K562 (cell line): ENCODE measurements around the gene BAZ2A. TPM values are rescaled to one million over a fixed set of nuclear protein-coding genes. Genes with fewer than 3 reads are reported as not detected.

ENCODE experiments used
- ATAC-seq: fragments of 200-7000 bp; cut with Tn5 transposase; 3 replicates; pipeline ENCODE4 v1.9.1; 2020; ENCODE audit warnings: moderate library complexity
- BruUV-seq: library from RNA; stranded (reverse); fragments of 400-500 nt; replicated peaks from 2 replicates; lab custom pipeline; 2021; lab: Mats Ljungman, UMichigan
- CTCF ChIA-PET: fragments of 300-600 bp; formaldehyde crosslinking; extraction: SDS; loops from one replicate; lab custom pipeline; 2021; ENCODE audit warnings: low intra/inter-chr PET ratio; lab: Yijun Ruan, JAX
- POLR2A ChIA-PET: fragments of 300-600, 350-650 bp; sonication (Branson Sonifier 250); formaldehyde crosslinking; extraction: SDS; loops from one replicate; lab custom pipeline; 2021; ENCODE audit warnings: antibody characterized with exemption, inconsistent platforms; lab: Yijun Ruan, JAX
- DNase-seq, 4 experiments: peaks; one replicate each; pipeline versions ENCODE4 v3.0.0 to v3.0.0-alpha.2; 2011 to 2018; ENCODE audit warnings: low spot score in 3 of 4, mixed read lengths in 3 of 4; ENCODE audit errors: extremely low read depth in 1 of 4
- FAIRE-seq: peaks from 2 replicates; lab custom pipeline; 2011; peaks lifted over from hg19 to GRCh38; lab: Jason Lieb, UNC
- H2AFZ ChIP-seq: 2 replicates; pipeline ENCODE4 v1.6.0; 2011; ENCODE audit warnings: low read depth, low read length, control low read depth, inconsistent platforms
- H3K27ac ChIP-seq: fragments of 200-600 bp; 3 replicates; pipeline ENCODE4 v1.8.0; 2011; ENCODE audit warnings: low read depth, mild to moderate bottlenecking, control low read depth, inconsistent platforms, low read length, moderate library complexity, mixed read lengths; ENCODE audit errors: extremely low read depth
- H3K27me3 ChIP-seq, 2 experiments: fragments of 300-600 bp in 1 of 2; 2 replicates in 1 of 2; 3 replicates in 1 of 2; pipeline versions ENCODE4 v1.6.0 to v1.8.0; 2011; ENCODE audit warnings: inconsistent platforms in 2 of 2, low read length in 2 of 2, mild to moderate bottlenecking in 1 of 2, mixed read lengths in 1 of 2, moderate library complexity in 1 of 2; ENCODE audit not compliant: control insufficient read depth in 2 of 2, insufficient read depth in 2 of 2
- H3K36me3 ChIP-seq: fragments of 300-600 bp; 3 replicates; pipeline ENCODE4 v1.8.0; 2011; ENCODE audit warnings: mild to moderate bottlenecking, low read length, inconsistent platforms; ENCODE audit not compliant: control insufficient read depth, insufficient read depth
- H3K4me1 ChIP-seq, 2 experiments: fragments of 200-600 bp in 1 of 2; replicated peaks in 1 of 2; 2 replicates in 1 of 2; 3 replicates in 1 of 2; pipeline versions ENCODE4 v1.5.1 to v1.8.0; 2011; ENCODE audit warnings: inconsistent platforms in 2 of 2, low read length in 2 of 2, mild to moderate bottlenecking in 1 of 2, mixed read lengths in 1 of 2, moderate library complexity in 1 of 2; ENCODE audit not compliant: control insufficient read depth in 2 of 2, insufficient read depth in 2 of 2
- H3K4me2 ChIP-seq: 2 replicates; pipeline ENCODE4 v1.6.1; 2011; ENCODE audit warnings: low read length, control low read depth, inconsistent platforms, mixed read lengths; ENCODE audit not compliant: insufficient read depth
- H3K4me3 ChIP-seq: fragments of 200-600 bp; sonication (generic), shearing (Covaris generic); 2 replicates; pipeline ENCODE4 v1.5.1; 2016; ENCODE audit warnings: control low read depth, inconsistent platforms
- H3K79me2 ChIP-seq: fragments of 200-600 bp; 3 replicates; pipeline ENCODE4 v1.8.0; 2011; ENCODE audit warnings: low read length, inconsistent platforms; ENCODE audit not compliant: control insufficient read depth, insufficient read depth
- H3K9ac ChIP-seq, 2 experiments: 2 replicates each; pipeline versions ENCODE4 v1.6.0 to v1.6.1; 2011; ENCODE audit warnings: low read depth in 2 of 2, low read length in 2 of 2, control low read depth in 1 of 2, inconsistent platforms in 1 of 2, mild to moderate bottlenecking in 1 of 2, mixed read lengths in 1 of 2; ENCODE audit not compliant: insufficient read depth in 1 of 2
- H3K9me1 ChIP-seq: one replicate; pipeline ENCODE4 v1.6.0; 2011; ENCODE audit warnings: inconsistent platforms, mild to moderate bottlenecking, low read length, moderate library complexity; ENCODE audit not compliant: control insufficient read depth, insufficient read depth
- H3K9me3 ChIP-seq: replicated peaks from 2 replicates; pipeline ENCODE4 v1.5.1; 2011; ENCODE audit warnings: low read depth, low read length, inconsistent platforms; ENCODE audit not compliant: control insufficient read depth, insufficient read depth
- H4K20me1 ChIP-seq: replicated peaks from 2 replicates; pipeline ENCODE4 v1.6.1; 2011; ENCODE audit warnings: low read length, inconsistent platforms, mixed read lengths; ENCODE audit not compliant: control insufficient read depth, insufficient read depth
- CCNT2 ChIP-seq: IDR thresholded peaks from 2 replicates; pipeline ENCODE4 v1.6.1; 2011; ENCODE audit warnings: borderline replicate concordance, low read depth, mild to moderate bottlenecking, moderate library complexity, mixed read lengths, low read length; ENCODE audit not compliant: insufficient read length; ENCODE audit errors: extremely low read depth
- ELF4 ChIP-seq: fragments of 450-650 bp; formaldehyde crosslinking; IDR thresholded peaks from 2 replicates; pipeline ENCODE4 v1.4.0; 2022; ENCODE audit warnings: missing genetic modification characterization
- FUS ChIP-seq: fragments of 200-400 bp; formaldehyde crosslinking; optimal IDR thresholded peaks from 2 replicates; pipeline ENCODE3; 2017; ENCODE audit warnings: low read depth, low read length
- GATA2 ChIP-seq: sonication (generic); formaldehyde crosslinking; IDR thresholded peaks from 2 replicates; pipeline ENCODE4 v1.4.0; 2020; ENCODE audit warnings: mild to moderate bottlenecking, missing genetic modification reagents
- HDAC6 ChIP-seq: IDR thresholded peaks from 2 replicates; pipeline ENCODE4 v1.6.1; 2012; ENCODE audit warnings: low read depth, mild to moderate bottlenecking, control low read depth, inconsistent platforms, low read length, moderate library complexity
- RFX7 ChIP-seq: fragments of 250-450 bp; sonication (Bioruptor Pico); IDR thresholded peaks from 2 replicates; pipeline ENCODE4 v1.5.1; 2021; ENCODE audit warnings: mild to moderate bottlenecking
- SMARCE1 ChIP-seq: fragments of 450-650 bp; IDR thresholded peaks from 2 replicates; pipeline ENCODE4 v1.7.1; 2016; ENCODE audit warnings: mild to moderate bottlenecking
- TBP ChIP-seq: optimal IDR thresholded peaks from 2 replicates; pipeline ENCODE3; 2011; ENCODE audit warnings: low read depth, low read length, improper control_type of control experiment
- TOE1 ChIP-seq, 2 experiments: fragments of 450-650 bp in 1 of 2; sonication (generic) in 1 of 2; formaldehyde crosslinking in 1 of 2; IDR thresholded peaks; 2 replicates each; pipeline versions ENCODE4 v1.7.1 to v1.8.0; 2016 to 2022; ENCODE audit warnings: borderline replicate concordance in 2 of 2, mild to moderate bottlenecking in 2 of 2, antibody characterized with exemption in 1 of 2, inconsistent platforms in 1 of 2, low read depth in 1 of 2, missing genetic modification reagents in 1 of 2, moderate library complexity in 1 of 2
- ZNF41 ChIP-seq: fragments of 250-450 bp; sonication (Bioruptor Pico); conservative IDR thresholded peaks from 2 replicates; pipeline ENCODE4 v1.4.0; 2020; ENCODE audit warnings: mild to moderate bottlenecking
- ZNF76 ChIP-seq: fragments of 250-450 bp; sonication (Bioruptor Pico); IDR thresholded peaks from 2 replicates; pipeline ENCODE4 v1.4.0; 2020; ENCODE audit warnings: mild to moderate bottlenecking, moderate library complexity, borderline replicate concordance
- WGBS: fragments of 100-300 bp; shearing (Covaris generic); methylation state at CpG from one replicate; pipeline ENCODE4 v1.1.6; 2016; ENCODE audit warnings: low coverage, mixed read lengths; ENCODE audit not compliant: insufficient coverage; ENCODE audit errors: missing lambda C conversion rate; 5-methylcytosine and 5-hydroxymethylcytosine counted together
- in situ Hi-C: fragments of 300-500 bp; cut with MboI; formaldehyde crosslinking; loops from 4 replicates; pipeline ENCODE4 v1.15.0; 2018; ENCODE audit warnings: inconsistent platforms, mixed read lengths
- intact Hi-C: fragments of 100-400 bp; cut with micrococcal nuclease; formaldehyde crosslinking; loops from 2 replicates; pipeline ENCODE4 v1.14.2; 2022
- polyA plus RNA-seq, 8 experiments: library from polyadenylated mRNA; depleted of rRNA in 4 of 8; stranded (reverse) in 5 of 8; unstranded in 3 of 8; fragments of >200 nt; fragmentation: Nextera tagmentation in 2 of 8; fragmentation: Illumina TruSeq in 1 of 8; extraction: Ambion mirVana in 2 of 8; extraction: Trizol in 1 of 8; gene quantifications; 2 replicates each; pipeline versions ENCODE4 v1.2.1 to v1.2.3, GENCODE V29; 2011 to 2014; ENCODE audit warnings: inconsistent platforms in 1 of 8, missing spikeins in 1 of 8
- total RNA-seq, 7 experiments: library from RNA; depleted of rRNA in 6 of 7; stranded (reverse); fragments of >200 nt in 6 of 7; fragmentation: Illumina TruSeq in 2 of 7; extraction: Trizol in 2 of 7; gene quantifications; 2 replicates each; pipeline versions ENCODE4 v1.2.1 to v1.2.3, GENCODE V29; 2011 to 2021; ENCODE audit warnings: low replicate concordance in 1 of 7
- TF ChIP-seq, protein P1 (sequence below): fragments of 450-650 bp; IDR thresholded peaks from 2 replicates; pipeline ENCODE4 v1.6.1; 2017; ENCODE audit warnings: antibody characterized with exemption
- TF ChIP-seq, protein P2 (sequence below): fragments of 250-450 bp; sonication (Bioruptor Pico); IDR thresholded peaks from 2 replicates; pipeline ENCODE4 v1.8.0; 2021; ENCODE audit warnings: mild to moderate bottlenecking, moderate library complexity
- TF ChIP-seq, protein P3 (sequence below): fragments of 250-450 bp; sonication (Bioruptor Pico); IDR thresholded peaks from 2 replicates; pipeline ENCODE4 v1.5.0; 2021; ENCODE audit warnings: mild to moderate bottlenecking, borderline replicate concordance

Gene BAZ2A
- total and polyA plus RNA-seq, 9 of the 15 experiments (the other 6 are each of a cell fraction or from before 2014, with no cell fraction given), result 4.5 to 86.4 (median 26.2) TPM

DNA sequence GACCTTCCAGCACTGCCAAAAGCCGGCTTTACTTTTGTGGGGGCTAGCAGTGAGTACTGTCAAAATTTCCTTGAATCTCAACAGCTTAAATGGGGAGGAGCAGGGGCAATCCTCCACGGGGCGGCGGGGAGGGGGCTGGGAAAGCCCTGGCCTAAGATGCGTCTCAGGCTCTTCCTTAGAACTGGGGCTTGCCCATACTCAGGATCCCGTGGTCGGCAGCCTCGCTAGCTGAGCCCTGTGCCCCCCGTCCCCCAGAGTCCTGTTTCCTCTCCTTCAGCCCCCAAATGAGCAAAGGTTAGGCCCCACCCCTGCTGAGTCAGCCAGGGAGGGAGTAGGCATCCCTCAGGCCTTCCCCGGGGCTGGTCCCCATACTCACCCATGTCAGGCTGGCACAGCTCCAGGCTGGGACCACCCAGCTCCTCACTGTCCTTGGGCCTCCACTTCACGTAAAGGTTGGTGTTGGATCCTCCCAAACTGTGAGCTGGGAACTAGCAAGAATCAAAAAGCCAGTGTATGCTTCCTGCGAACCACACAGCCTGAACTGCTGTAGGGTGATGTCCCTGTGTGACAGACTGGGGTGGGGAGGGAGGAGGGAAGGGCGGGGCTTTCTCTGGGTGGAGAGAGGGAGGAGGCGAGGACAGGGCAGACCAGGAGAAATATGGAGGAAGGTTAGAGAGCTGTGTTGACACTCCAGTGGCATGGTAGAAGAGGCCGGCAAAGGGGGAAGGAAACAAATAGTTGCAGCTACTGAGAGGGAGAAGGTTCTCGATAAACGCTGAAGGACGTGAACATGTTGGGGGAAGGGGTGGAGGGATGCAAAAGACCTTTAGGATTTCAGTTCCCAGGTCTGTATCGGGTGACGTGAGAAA is 5.9 kb upstream of the BAZ2A start:
- no TSS peak for BruUV-seq
- Histone ChIP-seq H4K20me1 (no peaks in the 10 kb centered on the region), H3K79me2 (peaks cover 56% of the 10 kb centered on the region), H3K4me2 (peak overlapping the region; percentile 96), H3K36me3 (peaks cover 38% of the 10 kb centered on the region), H3K27ac (peak overlapping the region; percentile 86), H3K9me1 (no peaks in the 10 kb centered on the region), H3K4me3 (peak overlapping the region; percentile 85), H3K9ac (peak overlapping the region; percentile 74 to 94), H3K9me3 (no peaks in the 10 kb centered on the region), H3K27me3 (no peaks in the 10 kb centered on the region), H3K4me1 (peaks cover 29 to 38% of the 10 kb centered on the region in 2 experiments), H2AFZ (peak overlapping the region; percentile 92)
- in situ Hi-C loops (no loop called here), intact Hi-C loops (loop anchor here (1.0 to 10.0 kb wide), 9 partner anchors 42 to 519 kb away; partner anchors contain the start of genes APOF, NAB2, NACA and PRIM1)
- ChIA-PET POLR2A (interaction anchor here (0.6 to 3.4 kb wide), 24 partner anchors 8 to 408 kb away, joined by 3 to 42 read pairs (median 5); partner anchors contain the start of genes ATP5F1B, NACA, PTGES3 and TIMELESS), CTCF (interaction anchor here (0.6 to 2.4 kb wide), 3 partner anchors 35 to 122 kb away, joined by 4 to 10 read pairs (median 4); no protein-coding TSS in a partner anchor)
- peak; percentile 62 for FAIRE-seq
- peak; percentile 70 to 94 (median 80) for DNase-seq
- peak; percentile 75 for ATAC-seq
- 2% methylated on average over 16 of the region's 20 CpGs for WGBS
- TF ChIP-seq TOE1 (IDR thresholded peaks at IDR 0.05; ENCODE audit: borderline replicate concordance), result 0 out of 2 replicates have a peak, but pooled peaks have one; percentile 20
- TF ChIP-seq TOE1 (CRISPR knock-in tag; IDR thresholded peaks at IDR 0.05; ENCODE audit: borderline replicate concordance, low read depth), result no peak
- peak; percentile 36 for TF ChIP-seq TBP
- TF ChIP-seq, protein P1, sequence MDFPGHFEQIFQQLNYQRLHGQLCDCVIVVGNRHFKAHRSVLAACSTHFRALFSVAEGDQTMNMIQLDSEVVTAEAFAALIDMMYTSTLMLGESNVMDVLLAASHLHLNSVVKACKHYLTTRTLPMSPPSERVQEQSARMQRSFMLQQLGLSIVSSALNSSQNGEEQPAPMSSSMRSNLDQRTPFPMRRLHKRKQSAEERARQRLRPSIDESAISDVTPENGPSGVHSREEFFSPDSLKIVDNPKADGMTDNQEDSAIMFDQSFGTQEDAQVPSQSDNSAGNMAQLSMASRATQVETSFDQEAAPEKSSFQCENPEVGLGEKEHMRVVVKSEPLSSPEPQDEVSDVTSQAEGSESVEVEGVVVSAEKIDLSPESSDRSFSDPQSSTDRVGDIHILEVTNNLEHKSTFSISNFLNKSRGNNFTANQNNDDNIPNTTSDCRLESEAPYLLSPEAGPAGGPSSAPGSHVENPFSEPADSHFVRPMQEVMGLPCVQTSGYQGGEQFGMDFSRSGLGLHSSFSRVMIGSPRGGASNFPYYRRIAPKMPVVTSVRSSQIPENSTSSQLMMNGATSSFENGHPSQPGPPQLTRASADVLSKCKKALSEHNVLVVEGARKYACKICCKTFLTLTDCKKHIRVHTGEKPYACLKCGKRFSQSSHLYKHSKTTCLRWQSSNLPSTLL, result no peak
- no peak for TF ChIP-seq FUS
- no peak for TF ChIP-seq GATA2
- no peak for TF ChIP-seq HDAC6
- peak; percentile 8; the same call in 1 of the 2 replicates for TF ChIP-seq SMARCE1
- TF ChIP-seq ZNF76 (CRISPR knock-in tag), result no peak
- TF ChIP-seq CCNT2, result peak; percentile 4
- TF ChIP-seq ZNF41, result no peak
- TF ChIP-seq, protein P2, sequence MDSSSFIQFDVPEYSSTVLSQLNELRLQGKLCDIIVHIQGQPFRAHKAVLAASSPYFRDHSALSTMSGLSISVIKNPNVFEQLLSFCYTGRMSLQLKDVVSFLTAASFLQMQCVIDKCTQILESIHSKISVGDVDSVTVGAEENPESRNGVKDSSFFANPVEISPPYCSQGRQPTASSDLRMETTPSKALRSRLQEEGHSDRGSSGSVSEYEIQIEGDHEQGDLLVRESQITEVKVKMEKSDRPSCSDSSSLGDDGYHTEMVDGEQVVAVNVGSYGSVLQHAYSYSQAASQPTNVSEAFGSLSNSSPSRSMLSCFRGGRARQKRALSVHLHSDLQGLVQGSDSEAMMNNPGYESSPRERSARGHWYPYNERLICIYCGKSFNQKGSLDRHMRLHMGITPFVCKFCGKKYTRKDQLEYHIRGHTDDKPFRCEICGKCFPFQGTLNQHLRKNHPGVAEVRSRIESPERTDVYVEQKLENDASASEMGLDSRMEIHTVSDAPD, result no peak
- TF ChIP-seq RFX7 (CRISPR knock-in tag), result no peak
- TF ChIP-seq, protein P3, sequence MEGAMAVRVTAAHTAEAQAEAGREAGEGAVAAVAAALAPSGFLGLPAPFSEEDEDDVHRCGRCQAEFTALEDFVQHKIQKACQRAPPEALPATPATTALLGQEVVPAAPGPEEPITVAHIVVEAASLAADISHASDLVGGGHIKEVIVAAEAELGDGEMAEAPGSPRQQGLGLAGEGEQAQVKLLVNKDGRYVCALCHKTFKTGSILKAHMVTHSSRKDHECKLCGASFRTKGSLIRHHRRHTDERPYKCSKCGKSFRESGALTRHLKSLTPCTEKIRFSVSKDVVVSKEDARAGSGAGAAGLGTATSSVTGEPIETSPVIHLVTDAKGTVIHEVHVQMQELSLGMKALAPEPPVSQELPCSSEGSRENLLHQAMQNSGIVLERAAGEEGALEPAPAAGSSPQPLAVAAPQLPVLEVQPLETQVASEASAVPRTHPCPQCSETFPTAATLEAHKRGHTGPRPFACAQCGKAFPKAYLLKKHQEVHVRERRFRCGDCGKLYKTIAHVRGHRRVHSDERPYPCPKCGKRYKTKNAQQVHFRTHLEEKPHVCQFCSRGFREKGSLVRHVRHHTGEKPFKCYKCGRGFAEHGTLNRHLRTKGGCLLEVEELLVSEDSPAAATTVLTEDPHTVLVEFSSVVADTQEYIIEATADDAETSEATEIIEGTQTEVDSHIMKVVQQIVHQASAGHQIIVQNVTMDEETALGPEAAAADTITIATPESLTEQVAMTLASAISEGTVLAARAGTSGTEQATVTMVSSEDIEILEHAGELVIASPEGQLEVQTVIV (CRISPR knock-in tag), result no peak
- peak; percentile 70; the same call in 1 of the 2 replicates for TF ChIP-seq ELF4 (CRISPR knock-in tag)
